ENCODE results near the gene ZNF775.

ZNF775 gene

GRCh38 chr7:150346922-150347321 lies 32.2 kb upstream of the ZNF775 start:
- no peak for DNase-seq (ENCODE audit: low read depth)

DNA sequence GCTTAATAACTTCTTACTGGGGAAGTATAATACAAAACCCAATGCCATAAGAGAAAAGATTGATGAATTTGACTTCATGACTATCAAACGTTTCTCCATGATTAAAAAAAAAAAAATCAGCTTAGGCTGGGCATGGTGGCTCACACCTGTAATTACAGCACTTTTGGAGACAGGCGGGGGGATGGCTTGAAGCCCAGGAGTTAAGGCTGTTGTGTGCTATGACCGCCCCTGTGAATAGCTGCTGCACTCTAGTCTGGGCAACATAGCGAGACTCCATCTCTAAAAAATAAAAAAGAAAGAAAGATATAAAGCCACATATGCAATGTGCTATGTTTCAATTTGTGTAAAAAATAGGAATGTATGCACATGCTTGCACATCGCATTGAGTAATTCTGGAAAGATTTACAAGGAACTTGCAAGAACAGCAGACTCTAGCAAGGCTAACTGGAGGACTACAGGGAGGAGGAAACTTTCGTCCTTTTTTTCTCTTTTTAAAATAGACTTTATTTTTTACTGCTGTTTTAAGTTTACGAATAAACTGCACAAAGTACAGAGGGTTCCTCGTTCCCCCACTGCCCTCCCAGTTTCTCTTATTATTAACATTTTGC lies 27.4 kb upstream of the ZNF775 start:
- DNase-seq (ENCODE audit: low read depth): no peak

DNA sequence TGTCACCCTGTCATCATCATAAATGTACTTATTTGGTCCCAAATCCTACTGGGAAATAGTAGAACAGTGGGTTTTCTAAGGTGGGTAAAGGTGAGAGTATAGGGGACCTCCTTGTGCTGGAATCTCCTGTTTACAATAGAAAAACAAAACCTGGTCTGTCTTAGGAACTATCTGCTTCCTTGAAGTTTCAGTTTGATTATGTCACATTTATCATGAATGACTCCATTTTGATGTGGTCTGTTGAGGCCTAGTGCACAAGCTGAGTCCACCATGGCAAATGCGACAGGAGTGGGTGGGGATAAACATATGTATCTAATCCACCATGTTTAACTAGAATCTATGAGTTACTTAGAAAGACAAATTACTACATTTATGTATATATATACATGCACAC lies 23.5 kb upstream of the ZNF775 start:
- no peak for DNase-seq (ENCODE audit: low read depth)

- DNase-seq (ENCODE audit: low read depth): no peak
These were observed 22.7 kb upstream of the ZNF775 start for GRCh38 chr7:150356265-150356897.

DNA sequence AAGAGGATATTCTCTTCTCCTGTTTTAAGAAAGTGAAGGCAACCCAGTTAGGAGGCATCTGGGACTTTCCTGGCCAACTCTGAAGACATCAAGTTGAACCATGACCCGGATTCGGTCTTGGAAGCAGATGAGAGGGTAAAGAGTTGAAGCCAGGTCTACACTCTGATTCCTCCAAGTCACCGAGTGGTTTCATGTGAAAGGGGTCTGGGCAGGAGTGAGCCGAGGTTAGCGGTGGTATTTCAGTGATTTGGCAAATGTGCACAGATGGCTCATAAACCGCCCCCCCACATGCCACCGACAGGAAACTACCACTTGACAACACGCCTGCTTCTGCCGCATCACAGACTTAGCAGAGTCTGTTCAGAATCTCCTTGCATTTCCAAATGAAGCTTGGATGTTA lies 21.9 kb upstream of the ZNF775 start:
- DNase-seq (ENCODE audit: low read depth): peak; percentile 54

DNA sequence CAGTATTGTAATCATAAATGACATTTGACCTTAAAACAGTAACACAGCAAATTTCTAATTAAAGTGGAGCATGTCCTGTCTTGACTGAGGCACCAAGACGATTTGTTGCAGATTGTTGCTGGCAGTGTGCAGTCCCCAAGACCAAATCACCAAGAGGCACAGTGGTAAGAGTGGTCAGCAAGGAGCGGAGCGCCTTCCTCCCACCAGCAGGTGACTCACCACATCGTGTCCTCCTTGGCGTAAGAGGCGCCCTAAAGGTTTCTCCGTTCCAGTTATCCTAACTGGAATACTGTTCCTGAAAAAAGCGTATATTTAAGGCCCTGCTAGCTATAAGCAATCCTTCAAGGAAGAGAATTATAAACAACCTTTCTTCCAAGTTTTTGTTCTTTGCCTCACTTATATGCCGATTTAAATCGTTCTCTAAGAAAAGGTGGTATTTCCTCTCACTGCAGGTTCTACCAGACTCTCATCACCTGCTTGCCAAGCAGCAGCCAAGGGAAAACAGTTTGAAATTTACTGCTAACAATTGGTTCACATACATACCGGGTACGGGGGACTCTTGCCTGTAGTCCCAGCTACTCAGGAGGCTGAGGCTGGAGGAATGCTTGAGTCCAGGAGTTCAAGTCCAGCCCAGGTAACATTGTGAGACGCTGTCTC lies 21.2 kb upstream of the ZNF775 start:
- DNase-seq (ENCODE audit: low read depth): no peak

DNA sequence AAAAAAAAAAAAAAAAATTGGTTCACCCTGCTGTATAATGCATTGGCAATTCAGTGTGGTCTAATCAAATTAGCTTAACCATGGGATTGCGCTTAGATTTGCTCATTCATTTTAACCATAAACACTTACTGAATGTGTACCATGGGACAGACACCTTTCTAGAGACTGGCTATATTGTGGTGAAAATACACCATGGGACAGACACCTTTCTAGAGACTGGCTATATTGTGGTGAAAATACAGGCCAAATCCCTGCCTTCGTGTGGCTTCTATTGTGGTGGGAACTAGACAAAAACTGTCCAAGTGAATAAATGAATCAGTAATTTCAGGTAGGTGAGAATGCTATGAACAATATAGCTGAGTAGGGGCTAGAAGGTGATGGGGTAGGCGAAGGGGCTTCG lies 20.7 kb upstream of the ZNF775 start:
- DNase-seq (ENCODE audit: low read depth): no peak

GRCh38 chr7:150358988-150359621 lies 20.0 kb upstream of the ZNF775 start:
- DNase-seq (ENCODE audit: low read depth): no peak

- DNase-seq (ENCODE audit: low read depth): no peak
These were observed 19.3 kb upstream of the ZNF775 start for GRCh38 chr7:150359622-150360362.

- DNase-seq (ENCODE audit: low read depth): no peak
These were observed 18.6 kb upstream of the ZNF775 start for GRCh38 chr7:150360363-150361058.

GRCh38 chr7:150361402-150361801 lies 17.7 kb upstream of the ZNF775 start:
- DNase-seq (ENCODE audit: low read depth): no peak

DNA sequence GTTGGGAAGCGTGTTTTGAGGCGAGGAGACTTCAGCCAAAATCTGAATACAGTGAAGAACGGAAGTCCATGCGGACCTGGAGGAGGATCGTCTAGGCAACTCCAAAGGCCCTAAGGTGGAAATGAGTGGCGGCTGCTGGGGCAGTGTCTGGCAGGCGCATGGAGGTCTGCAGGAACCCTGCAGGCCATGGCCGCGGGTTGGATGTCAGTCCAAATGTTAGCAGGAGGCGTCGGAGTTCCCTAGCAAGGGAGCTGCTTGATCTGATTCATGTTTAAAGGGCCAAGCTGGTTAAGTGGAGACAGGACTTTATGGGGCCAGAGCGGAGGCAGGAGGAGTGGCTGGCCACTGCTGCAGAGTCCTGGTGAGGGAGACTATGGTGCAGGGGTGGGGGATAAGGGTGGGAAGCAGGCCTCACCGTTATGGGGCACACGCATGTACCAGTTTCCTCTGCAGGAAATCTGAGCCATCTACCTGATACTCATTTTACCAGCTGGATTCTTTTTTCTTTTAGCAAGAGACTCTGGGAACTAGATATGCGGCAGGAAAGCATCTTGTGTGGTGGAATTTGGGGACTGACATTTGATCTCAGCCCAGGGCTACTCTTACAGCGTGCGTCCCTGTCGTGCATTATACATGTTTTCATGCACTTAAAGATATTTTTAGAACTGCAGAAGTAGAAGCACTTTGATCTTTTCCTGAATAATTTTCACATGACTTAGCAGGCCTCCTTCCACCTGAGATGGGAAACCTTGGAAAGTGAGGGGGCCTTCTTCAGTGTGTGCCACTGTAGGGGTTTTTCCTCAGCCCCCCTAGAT lies 17.1 kb upstream of the ZNF775 start:
- no peak for DNase-seq (ENCODE audit: low read depth)

GRCh38 chr7:150363370-150363769 lies 15.8 kb upstream of the ZNF775 start:
- DNase-seq (ENCODE audit: low read depth): no peak

DNA sequence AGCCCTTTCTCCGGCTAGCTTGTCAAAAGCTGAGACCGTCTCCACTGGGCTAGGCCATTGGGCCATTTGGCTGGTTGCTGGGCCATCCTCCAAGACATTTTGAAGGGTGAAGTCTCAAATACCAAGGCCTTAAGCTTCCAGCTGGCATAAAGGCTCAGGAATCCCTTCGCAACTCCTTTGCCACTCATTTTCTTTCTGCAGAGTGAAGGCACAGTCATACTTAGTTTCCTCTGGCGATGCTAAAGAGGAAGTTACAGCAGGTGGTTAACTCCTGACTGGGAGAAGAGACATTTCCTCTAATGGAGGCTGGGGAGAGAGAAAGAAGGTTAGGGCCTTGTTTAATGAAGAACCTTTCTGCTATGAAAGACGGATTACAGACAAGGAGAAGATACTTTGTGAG lies 15.3 kb upstream of the ZNF775 start:
- DNase-seq (ENCODE audit: low read depth): no peak

DNA sequence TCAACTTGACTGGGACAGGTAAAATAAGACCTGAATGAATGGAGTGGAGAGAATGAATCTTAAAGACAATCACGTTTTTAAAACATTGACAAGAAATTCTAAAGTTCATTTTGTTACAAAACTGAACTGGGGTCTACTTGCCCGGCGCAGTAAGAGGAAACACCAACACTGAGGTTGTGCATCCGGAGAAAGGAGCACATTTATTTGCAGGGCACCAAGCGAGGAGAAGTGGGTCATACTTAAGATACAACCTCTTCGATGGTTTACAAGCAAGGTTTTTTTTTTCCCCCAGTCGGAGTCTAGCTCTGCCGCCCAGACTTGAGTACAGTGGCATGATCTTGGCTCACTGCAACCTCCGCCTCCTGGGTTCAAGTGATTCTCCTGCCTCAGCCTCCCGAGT lies 13.9 kb upstream of the ZNF775 start:
- no peak for DNase-seq (ENCODE audit: low read depth)

- no peak for DNase-seq (ENCODE audit: low read depth)
These were observed 13.3 kb upstream of the ZNF775 start for GRCh38 chr7:150365673-150366398.

DNA sequence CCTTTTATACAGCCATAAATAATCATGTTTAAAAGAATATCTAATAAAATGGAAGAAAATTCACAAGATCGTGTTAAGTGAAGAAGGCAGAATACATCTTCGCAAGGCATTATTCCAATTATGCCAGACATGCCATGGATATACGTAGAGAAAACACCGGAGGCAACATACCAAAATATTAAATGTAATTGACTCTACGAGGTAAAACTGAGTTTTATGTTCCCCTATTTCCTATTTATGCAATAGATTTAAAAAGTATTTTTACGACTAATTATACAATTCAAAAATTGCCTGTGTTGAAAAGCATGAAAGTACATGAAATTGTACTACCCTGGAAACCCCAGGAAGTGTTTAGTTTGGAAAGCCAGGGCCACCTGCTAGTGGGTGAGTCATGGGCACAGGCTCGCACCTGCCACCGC lies 11.4 kb upstream of the ZNF775 start:
- no peak for DNase-seq (ENCODE audit: low read depth)

- peak; percentile 69 for DNase-seq (ENCODE audit: low read depth)
These were observed 10.8 kb upstream of the ZNF775 start, which contains the start of gene REPIN1 for GRCh38 chr7:150368096-150368883. REPIN1 (plus strand) TSS chr7:150368822; CDS start chr7:150369712, 890 bp downstream.
